ENCODE data around the gene FAM227B. TPM values are rescaled to one million over a fixed set of nuclear protein-coding genes. Genes with fewer than 3 reads are reported as not detected.
"Not testable (repeated sequence)": the region's sequence is repeated elsewhere in the genome, so short reads cannot be mapped to it uniquely, and the experiment has no call there.

FAM227B gene
- total RNA-seq, 1 donor from 2014 or later = 2.9 TPM

DNA sequence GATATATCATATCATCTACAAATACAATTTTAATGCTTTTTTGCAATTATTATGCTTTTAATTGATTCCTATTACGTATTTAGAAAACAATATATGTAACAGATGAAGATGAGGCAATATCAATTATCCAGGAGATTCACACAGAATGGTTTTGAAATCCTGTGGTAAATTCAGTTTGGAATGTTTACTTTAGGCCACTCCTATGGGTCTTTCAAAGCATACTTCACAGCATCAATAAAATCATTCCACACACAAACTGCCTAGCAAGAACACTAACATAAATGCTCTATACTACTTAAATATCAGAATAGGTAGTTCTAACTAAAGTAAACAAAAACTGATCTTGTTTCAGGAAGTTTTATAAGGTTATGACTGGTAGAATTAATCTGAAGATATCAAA, 90.5 kb downstream of the FAM227B start:
- no peaks in the 10 kb centered on the region for H3K36me3 ChIP-seq
- intact Hi-C loops (cut with DNase I) = no loop called here
- H3K4me3 ChIP-seq = no peak overlapping the region
- no peaks in the 10 kb centered on the region for H3K4me1 ChIP-seq
- no peak for DNase-seq (ENCODE audit: extremely low spot score in 2 of 2)
- H3K9me3 ChIP-seq = no peaks in the 10 kb centered on the region
- TF ChIP-seq, protein P1, sequence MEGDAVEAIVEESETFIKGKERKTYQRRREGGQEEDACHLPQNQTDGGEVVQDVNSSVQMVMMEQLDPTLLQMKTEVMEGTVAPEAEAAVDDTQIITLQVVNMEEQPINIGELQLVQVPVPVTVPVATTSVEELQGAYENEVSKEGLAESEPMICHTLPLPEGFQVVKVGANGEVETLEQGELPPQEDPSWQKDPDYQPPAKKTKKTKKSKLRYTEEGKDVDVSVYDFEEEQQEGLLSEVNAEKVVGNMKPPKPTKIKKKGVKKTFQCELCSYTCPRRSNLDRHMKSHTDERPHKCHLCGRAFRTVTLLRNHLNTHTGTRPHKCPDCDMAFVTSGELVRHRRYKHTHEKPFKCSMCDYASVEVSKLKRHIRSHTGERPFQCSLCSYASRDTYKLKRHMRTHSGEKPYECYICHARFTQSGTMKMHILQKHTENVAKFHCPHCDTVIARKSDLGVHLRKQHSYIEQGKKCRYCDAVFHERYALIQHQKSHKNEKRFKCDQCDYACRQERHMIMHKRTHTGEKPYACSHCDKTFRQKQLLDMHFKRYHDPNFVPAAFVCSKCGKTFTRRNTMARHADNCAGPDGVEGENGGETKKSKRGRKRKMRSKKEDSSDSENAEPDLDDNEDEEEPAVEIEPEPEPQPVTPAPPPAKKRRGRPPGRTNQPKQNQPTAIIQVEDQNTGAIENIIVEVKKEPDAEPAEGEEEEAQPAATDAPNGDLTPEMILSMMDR (IDR thresholded peaks at IDR 0.05) = no peak
- TF ChIP-seq POLR2AphosphoS5 (IDR thresholded peaks at IDR 0.05; ENCODE audit: insufficient read depth in 1 of 2, low read depth in 1 of 2) (no peak), POLR2A (IDR thresholded peaks at IDR 0.05) (no peak)
- no peak overlapping the region for H3K27ac ChIP-seq
- H3K27me3 ChIP-seq = no peaks in the 10 kb centered on the region

DNA sequence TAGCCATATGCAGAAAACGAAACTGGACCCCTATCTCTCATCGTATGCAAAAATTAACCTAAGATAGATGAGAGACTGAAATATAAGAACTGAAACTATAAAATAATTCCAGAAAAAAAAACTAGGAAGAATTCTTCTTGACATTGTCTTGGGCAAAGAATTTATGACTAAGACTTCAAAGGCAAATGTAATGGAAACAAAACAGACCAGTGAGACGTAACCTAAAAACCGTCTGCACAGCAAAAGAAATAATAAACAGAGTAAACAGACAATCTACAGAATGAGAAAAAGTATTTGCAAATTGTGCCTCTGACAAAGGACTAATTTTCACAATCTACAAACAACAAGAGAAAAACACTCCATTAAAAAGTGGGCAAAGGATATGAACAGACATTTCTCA, 92.3 kb downstream of the FAM227B start:
- DNase-seq (ENCODE audit: extremely low spot score in 2 of 2) = no peak
- TF ChIP-seq POLR2AphosphoS5 (IDR thresholded peaks at IDR 0.05; ENCODE audit: insufficient read depth in 1 of 2, low read depth in 1 of 2) = no peak
- no peak for TF ChIP-seq POLR2A (IDR thresholded peaks at IDR 0.05)
- Histone ChIP-seq H3K9me3 (no peaks in the 10 kb centered on the region), H3K27me3 (no peaks in the 10 kb centered on the region), H3K36me3 (no peaks in the 10 kb centered on the region), H3K4me3 (no peak overlapping the region), H3K27ac (no peak overlapping the region), H3K4me1 (no peaks in the 10 kb centered on the region)
- intact Hi-C loops (cut with DNase I) = no loop called here

DNA sequence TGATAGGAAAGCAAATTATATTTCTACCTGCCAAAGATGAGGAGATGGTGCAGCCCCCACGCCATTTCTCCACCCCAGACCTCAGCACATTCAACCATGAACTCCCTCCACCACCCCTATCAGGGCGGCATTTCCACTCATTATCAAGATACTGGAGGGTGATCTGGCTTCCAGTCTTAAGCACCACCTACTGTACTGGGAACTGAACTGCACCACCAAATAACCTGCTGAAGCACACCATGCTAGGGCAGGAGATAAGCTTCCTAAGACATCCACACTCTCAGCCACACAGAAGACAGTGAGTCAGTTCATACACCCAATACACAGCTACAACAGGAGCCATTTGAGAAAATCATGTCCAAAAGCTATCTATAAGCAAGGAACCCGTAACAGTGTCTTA, 98.8 kb downstream of the FAM227B start:
- Histone ChIP-seq H3K27me3 (no peaks in the 10 kb centered on the region), H3K4me1 (no peaks in the 10 kb centered on the region), H3K4me3 (no peak overlapping the region), H3K36me3 (no peaks in the 10 kb centered on the region), H3K27ac (no peak overlapping the region), H3K9me3 (no peaks in the 10 kb centered on the region)
- intact Hi-C loops (cut with DNase I) = no loop called here
- no peak for DNase-seq (ENCODE audit: extremely low spot score in 2 of 2)
- no peak for TF ChIP-seq POLR2A (IDR thresholded peaks at IDR 0.05)

DNA sequence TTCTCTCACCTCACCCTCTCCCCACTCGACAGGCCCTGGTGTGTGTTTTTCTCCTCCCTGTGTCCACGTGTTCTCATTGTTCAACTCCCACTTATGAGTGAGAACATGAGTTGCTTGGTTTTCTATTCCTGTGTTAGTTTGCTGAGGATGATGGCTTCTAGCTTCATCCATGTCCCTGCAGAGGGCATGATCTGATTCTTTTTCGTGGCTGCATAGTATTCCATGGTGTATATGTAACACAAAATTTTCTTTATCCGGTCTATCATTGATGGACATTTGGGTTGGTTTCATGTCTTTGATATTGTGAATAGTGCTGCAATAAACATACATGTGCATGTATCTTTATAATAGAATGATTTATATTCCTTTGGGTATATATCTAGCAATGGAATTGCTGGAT, 107.9 kb downstream of the FAM227B start:
- H3K36me3 ChIP-seq; H3K4me3 ChIP-seq; intact Hi-C loops (cut with DNase I); H3K4me1 ChIP-seq; DNase-seq (ENCODE audit: extremely low spot score in 2 of 2); H3K27ac ChIP-seq; H3K9me3 ChIP-seq; H3K27me3 ChIP-seq: not testable (repeated sequence)

DNA sequence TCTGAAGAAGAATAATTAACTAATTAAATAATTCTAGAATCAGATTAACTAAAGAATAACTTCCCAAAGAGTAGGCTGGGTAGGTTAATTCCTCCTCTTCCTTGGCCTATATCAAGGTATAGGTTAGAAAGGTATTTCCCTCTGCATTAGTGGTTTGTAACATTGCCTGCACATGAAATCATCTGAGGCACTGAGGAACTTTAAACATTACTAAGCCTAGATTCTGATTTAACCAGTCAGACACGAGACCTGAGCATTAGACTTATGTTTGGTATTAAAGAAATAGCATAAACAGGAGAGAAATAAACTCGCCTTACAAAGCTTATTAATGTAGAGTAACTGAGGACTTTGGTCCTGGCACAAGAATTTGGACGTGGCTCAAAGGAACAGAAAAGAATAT, 113.4 kb downstream of the FAM227B start:
- Histone ChIP-seq H3K9me3 (no peaks in the 10 kb centered on the region), H3K27ac (no peak overlapping the region), H3K4me1 (no peaks in the 10 kb centered on the region), H3K4me3 (no peak overlapping the region), H3K36me3 (no peaks in the 10 kb centered on the region), H3K27me3 (no peaks in the 10 kb centered on the region)
- TF ChIP-seq POLR2A (IDR thresholded peaks at IDR 0.05) (no peak), POLR2AphosphoS5 (IDR thresholded peaks at IDR 0.05; ENCODE audit: insufficient read depth in 1 of 2, low read depth in 1 of 2) (no peak)
- TF ChIP-seq, protein P1 (IDR thresholded peaks at IDR 0.05) = no peak
- DNase-seq (ENCODE audit: extremely low spot score in 2 of 2) = no peak
- intact Hi-C loops (cut with DNase I) = no loop called here

DNA sequence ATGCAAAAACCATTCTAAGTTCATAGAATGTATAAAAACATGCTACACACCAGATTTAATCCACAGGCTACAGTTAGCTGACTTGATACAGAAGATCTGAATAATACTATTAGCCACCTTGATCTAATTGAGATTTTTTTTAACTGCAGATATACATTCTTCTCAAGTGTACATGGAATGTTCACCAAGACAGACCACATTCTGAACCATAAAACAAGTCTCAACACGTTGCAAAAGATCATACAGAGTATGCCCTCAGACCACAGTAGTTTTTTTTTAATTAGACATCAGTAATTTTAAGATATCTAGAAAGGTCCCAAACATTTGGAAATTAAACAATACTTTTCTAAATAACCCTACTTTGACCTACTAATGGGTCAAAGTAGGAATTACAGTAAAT, 114.3 kb downstream of the FAM227B start:
- intact Hi-C loops (cut with DNase I) = no loop called here
- DNase-seq (ENCODE audit: extremely low spot score in 2 of 2) = no peak
- Histone ChIP-seq H3K27me3 (no peaks in the 10 kb centered on the region), H3K4me3 (no peak overlapping the region), H3K9me3 (no peaks in the 10 kb centered on the region), H3K27ac (no peak overlapping the region), H3K36me3 (no peaks in the 10 kb centered on the region), H3K4me1 (no peaks in the 10 kb centered on the region)
- TF ChIP-seq POLR2A (IDR thresholded peaks at IDR 0.05) (no peak), POLR2AphosphoS5 (IDR thresholded peaks at IDR 0.05; ENCODE audit: insufficient read depth in 1 of 2, low read depth in 1 of 2) (no peak)
- TF ChIP-seq, protein P1 (IDR thresholded peaks at IDR 0.05) = no peak

DNA sequence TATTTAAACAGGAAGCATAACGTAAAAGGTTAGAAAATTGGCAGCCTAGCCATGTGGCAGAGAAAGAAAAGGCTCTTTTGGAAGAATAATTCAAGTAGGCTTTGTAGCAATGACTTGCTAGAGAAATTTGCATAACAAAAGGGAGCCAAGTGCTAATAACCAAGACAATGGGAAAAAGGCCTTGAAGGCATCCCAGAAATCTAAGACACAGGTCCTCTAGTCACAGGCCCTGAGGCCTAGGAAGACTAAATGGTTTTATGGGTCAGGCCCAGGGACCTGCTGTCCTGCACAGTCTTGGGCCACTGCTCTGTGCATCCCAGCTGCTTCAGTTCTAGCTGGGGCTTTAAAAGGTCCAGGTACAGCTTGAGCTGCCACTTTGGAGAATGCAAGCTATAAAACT, 119.0 kb downstream of the FAM227B start:
- no peak overlapping the region for H3K27ac ChIP-seq
- no peaks in the 10 kb centered on the region for H3K27me3 ChIP-seq
- H3K4me1 ChIP-seq = no peaks in the 10 kb centered on the region
- H3K9me3 ChIP-seq = no peaks in the 10 kb centered on the region
- no peaks in the 10 kb centered on the region for H3K36me3 ChIP-seq
- TF ChIP-seq, protein P1 (IDR thresholded peaks at IDR 0.05) = no peak
- TF ChIP-seq POLR2AphosphoS5 (IDR thresholded peaks at IDR 0.05; ENCODE audit: insufficient read depth in 1 of 2, low read depth in 1 of 2) (no peak), POLR2A (IDR thresholded peaks at IDR 0.05) (no peak)
- DNase-seq (ENCODE audit: extremely low spot score in 2 of 2) = no peak
- no peak overlapping the region for H3K4me3 ChIP-seq
- intact Hi-C loops (cut with DNase I) = no loop called here

All from vagina (tissue), 2 donors.